Eye (tissue), 1 donor: ENCODE measurements around the gene FANCG.
A peak's percentile ranks its signal among the peaks of the same experiment; 100 is the strongest.

Experiments used
- DNase-seq: peaks from one replicate; pipeline ENCODE4 v3.0.0-alpha.2; 2015

The FANCG gene

GRCh38 chr9:35102769-35103659 lies 23.3 kb upstream of the FANCG start, which contains the start of gene STOML2:
Gene STOML2 (minus strand): TSS chr9:35103131. CDS start chr9:35103094, 37 bp downstream.
- DNase-seq, result peak; percentile 98

- DNase-seq, result no peak
These were observed 22.7 kb upstream of the FANCG start for GRCh38 chr9:35102465-35102768.

GRCh38 chr9:35097573-35097972 lies 17.8 kb upstream of the FANCG start:
- DNase-seq, result no peak

GRCh38 chr9:35096035-35096849 lies 16.5 kb upstream of the FANCG start, which contains the start of gene PIGO:
Gene PIGO (minus strand): TSS chr9:35096591. CDS start chr9:35095565, 1,026 bp downstream.
- DNase-seq, result peak; percentile 94

GRCh38 chr9:35091536-35091935 lies 11.8 kb upstream of the FANCG start:
- DNase-seq, result no peak

GRCh38 chr9:35089434-35089833 lies 9.7 kb upstream of the FANCG start:
- DNase-seq, result no peak

GRCh38 chr9:35085078-35085477 lies 5.3 kb upstream of the FANCG start:
- no peak for DNase-seq

- no peak for DNase-seq
These were observed 709 bp downstream of the FANCG start for GRCh38 chr9:35079041-35079425.

GRCh38 chr9:35078066-35078465 lies 1.7 kb downstream of the FANCG start:
- no peak for DNase-seq

GRCh38 chr9:35076848-35077247 lies 2.9 kb downstream of the FANCG start:
- DNase-seq, result no peak

- no peak for DNase-seq
These were observed 4.4 kb downstream of the FANCG start for GRCh38 chr9:35075358-35075757.

- no peak for DNase-seq
These were observed 5.0 kb downstream of the FANCG start for GRCh38 chr9:35074791-35075190.

GRCh38 chr9:35074141-35074540 lies 5.6 kb downstream of the FANCG start:
- DNase-seq, result no peak

GRCh38 chr9:35073279-35073612 lies 6.5 kb downstream of the FANCG start:
- no peak for DNase-seq

GRCh38 chr9:35072461-35073278 lies 7.1 kb downstream of the FANCG start, which contains the start of gene VCP:
Gene VCP (minus strand): TSS chr9:35072625. CDS start chr9:35072353, 272 bp downstream.
- peak; percentile 100 for DNase-seq

GRCh38 chr9:35071814-35072460 lies 7.8 kb downstream of the FANCG start:
- DNase-seq, result peak; percentile 91

GRCh38 chr9:35070823-35071813 lies 8.6 kb downstream of the FANCG start:
- DNase-seq, result no peak

- no peak for DNase-seq
These were observed 10.7 kb downstream of the FANCG start for GRCh38 chr9:35069020-35069419.

GRCh38 chr9:35067056-35067455 lies 12.7 kb downstream of the FANCG start:
- no peak for DNase-seq

GRCh38 chr9:35060548-35061207 lies 19.1 kb downstream of the FANCG start:
- DNase-seq, result no peak

- DNase-seq, result no peak
These were observed 20.3 kb downstream of the FANCG start for GRCh38 chr9:35059438-35059837.
